Rectal smooth muscle tissue (tissue), 1 donor: ENCODE measurements around the gene MAML2.
A peak's percentile ranks its signal among the peaks of the same experiment; 100 is the strongest.

Source experiments
- H3K27ac ChIP-seq: one replicate; pipeline ENCODE4 v1.7.0; 2013; ENCODE audit warnings: low read depth, low read length, inconsistent platforms
- H3K27me3 ChIP-seq: one replicate; pipeline ENCODE4 v1.7.0; 2013; ENCODE audit warnings: low read length; ENCODE audit not compliant: control insufficient read depth, insufficient read depth
- H3K36me3 ChIP-seq: one replicate; pipeline ENCODE4 v1.7.0; 2013; ENCODE audit warnings: low read length; ENCODE audit not compliant: control insufficient read depth, insufficient read depth
- H3K4me1 ChIP-seq: one replicate; pipeline ENCODE4 v1.7.0; 2013; ENCODE audit warnings: low read length; ENCODE audit not compliant: control insufficient read depth, insufficient read depth
- H3K4me3 ChIP-seq: one replicate; pipeline ENCODE4 v1.7.0; 2013; ENCODE audit warnings: low read length
- H3K9ac ChIP-seq: one replicate; pipeline ENCODE4 v1.7.0; 2013; ENCODE audit warnings: low read length

Gene MAML2

GRCh38 chr11:96114178-96115064, 228.6 kb downstream of the MAML2 start:
- H3K27me3 ChIP-seq: no peaks in the 10 kb centered on the region
- H3K36me3 ChIP-seq: no peaks in the 10 kb centered on the region
- no peak overlapping the region for H3K4me3 ChIP-seq
- H3K27ac ChIP-seq: peak overlapping the region; percentile 6
- peaks cover 6% of the 10 kb centered on the region for H3K4me1 ChIP-seq
- no peak overlapping the region for H3K9ac ChIP-seq

DNA sequence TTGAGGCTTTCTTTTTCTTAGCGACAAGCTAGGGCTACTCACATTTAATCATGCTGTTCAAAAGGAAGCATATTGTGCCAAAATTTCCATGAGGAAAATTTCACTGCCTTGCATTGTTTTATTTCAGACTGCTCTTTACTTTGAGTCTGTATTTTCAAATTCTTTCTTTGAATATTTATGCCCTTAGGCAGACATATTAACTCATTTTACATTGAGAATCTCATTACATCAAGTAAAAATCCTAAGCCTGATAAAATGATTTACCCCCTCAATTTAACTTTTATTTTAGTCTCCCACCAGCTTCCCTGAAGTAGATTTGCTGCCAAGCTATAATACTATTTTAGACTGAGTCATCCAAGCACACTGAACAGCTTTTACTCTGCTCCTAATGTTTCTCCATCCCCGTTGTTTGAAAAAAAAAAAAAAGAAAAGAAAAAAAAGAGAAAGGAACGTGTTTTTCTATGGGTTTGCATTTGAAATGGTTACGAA, 229.8 kb downstream of the MAML2 start:
- H3K4me3 ChIP-seq: no peak overlapping the region
- no peak overlapping the region for H3K27ac ChIP-seq
- H3K4me1 ChIP-seq: peaks cover 6% of the 10 kb centered on the region
- no peak overlapping the region for H3K9ac ChIP-seq
- H3K36me3 ChIP-seq: no peaks in the 10 kb centered on the region
- H3K27me3 ChIP-seq: no peaks in the 10 kb centered on the region

DNA sequence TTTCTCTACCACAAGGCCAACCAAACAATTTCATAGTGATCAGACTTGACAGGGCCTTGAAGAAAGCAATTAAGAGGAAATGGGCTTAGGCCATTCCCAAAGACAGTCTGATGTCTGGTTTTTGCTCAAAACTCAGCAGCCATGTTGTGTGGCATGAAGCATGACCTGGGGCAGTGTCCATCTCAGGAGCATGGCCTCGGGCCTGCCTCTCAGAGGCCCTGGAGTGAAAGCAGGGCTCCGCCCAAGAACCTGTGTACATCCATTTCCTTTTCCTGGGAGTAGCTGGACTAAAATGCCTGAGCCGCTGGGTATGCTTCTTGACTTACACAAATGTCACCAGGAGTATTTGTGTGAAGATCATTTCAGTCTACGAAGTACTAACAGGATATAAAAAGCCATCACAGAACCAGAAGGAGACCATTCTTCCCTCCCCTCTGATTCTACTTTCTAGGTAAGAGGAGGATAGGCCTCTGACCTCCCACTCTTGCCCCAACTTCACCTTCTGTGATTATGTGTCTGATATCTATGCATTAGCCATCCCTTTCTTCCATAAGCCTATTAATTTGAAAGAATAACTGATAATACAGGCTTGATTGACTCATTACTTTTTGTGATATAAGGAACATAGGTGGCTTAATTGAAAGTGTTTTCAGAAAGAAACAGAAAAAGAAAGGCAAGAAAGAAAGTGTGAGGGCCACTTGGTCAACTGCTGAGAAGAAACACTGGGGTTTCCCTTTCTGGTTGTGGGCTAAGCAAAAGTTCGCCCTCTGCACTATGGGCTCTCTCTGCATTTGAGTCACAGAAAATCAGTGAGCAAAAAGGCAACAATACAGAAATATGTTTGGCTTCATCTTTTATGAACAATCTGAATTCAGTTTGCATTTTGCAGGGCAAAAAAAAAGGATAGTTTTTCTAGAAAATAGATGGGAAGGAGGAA, 230.5 kb downstream of the MAML2 start:
- H3K9ac ChIP-seq: no peak overlapping the region
- peaks cover 6% of the 10 kb centered on the region for H3K4me1 ChIP-seq
- H3K36me3 ChIP-seq: no peaks in the 10 kb centered on the region
- H3K27me3 ChIP-seq: no peaks in the 10 kb centered on the region
- no peak overlapping the region for H3K4me3 ChIP-seq
- peak overlapping the region; percentile 16 for H3K27ac ChIP-seq

- no peaks in the 10 kb centered on the region for H3K27me3 ChIP-seq
- H3K4me1 ChIP-seq: peaks cover 6% of the 10 kb centered on the region
- no peak overlapping the region for H3K4me3 ChIP-seq
- H3K9ac ChIP-seq: no peak overlapping the region
- H3K27ac ChIP-seq: no peak overlapping the region
- no peaks in the 10 kb centered on the region for H3K36me3 ChIP-seq
These were observed 231.7 kb downstream of the MAML2 start for GRCh38 chr11:96111308-96111707.

DNA sequence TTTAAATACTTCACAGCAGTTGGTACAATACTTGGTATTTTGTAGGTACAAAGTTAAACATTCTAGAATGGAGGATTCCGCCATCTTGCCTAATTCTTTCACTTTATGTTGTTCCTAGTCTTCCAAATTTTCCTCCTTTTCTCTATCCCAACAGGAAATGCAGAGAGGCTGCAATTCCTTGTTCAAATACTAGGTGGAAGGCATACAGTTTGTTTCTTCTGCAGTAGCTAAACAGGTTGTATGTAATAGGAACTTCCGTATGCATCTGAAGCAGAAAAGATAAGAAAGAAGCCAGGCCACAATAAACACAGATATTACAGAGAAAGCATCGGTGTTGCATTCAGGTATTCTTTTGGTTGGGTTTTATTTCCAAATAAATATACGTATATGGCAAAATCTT, 232.7 kb downstream of the MAML2 start:
- no peaks in the 10 kb centered on the region for H3K36me3 ChIP-seq
- H3K27ac ChIP-seq: no peak overlapping the region
- peaks cover 6% of the 10 kb centered on the region for H3K4me1 ChIP-seq
- H3K4me3 ChIP-seq: no peak overlapping the region
- H3K9ac ChIP-seq: no peak overlapping the region
- no peaks in the 10 kb centered on the region for H3K27me3 ChIP-seq

DNA sequence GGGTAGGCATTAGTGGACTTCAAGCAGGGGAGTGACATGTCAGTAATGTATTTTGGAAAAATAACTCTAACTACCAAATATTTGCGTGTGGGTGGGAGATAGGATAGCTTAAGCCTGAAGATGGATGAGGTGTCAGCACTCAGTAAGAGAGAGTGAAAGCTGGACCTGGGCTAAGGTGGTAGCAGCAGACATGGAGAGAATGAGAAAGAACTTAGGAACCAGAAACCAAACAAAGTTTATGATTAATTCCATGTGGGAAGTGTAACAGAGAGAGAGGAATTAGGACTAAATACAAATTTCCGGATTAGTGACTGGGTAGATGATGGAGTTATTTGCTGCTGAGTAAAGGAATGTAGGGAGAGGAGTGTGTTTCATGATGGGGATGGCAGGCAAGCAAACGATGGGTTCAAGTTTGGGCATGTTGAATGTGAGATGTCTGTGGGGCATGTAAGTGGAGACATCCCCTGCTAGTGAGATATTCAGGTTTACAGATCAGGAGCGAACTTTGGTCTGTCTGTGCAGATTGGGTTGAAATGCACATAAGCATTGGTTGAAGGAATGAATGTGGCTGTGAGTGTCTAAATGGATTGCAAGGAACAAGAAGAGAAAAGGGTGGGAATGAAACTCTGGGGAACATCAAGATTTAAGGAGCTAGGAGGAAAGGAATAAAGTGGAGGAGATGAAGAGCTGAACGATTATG, 233.5 kb downstream of the MAML2 start:
- no peaks in the 10 kb centered on the region for H3K27me3 ChIP-seq
- H3K27ac ChIP-seq: no peak overlapping the region
- H3K4me1 ChIP-seq: peaks cover 5% of the 10 kb centered on the region
- H3K36me3 ChIP-seq: no peaks in the 10 kb centered on the region
- H3K4me3 ChIP-seq: no peak overlapping the region
- H3K9ac ChIP-seq: no peak overlapping the region

DNA sequence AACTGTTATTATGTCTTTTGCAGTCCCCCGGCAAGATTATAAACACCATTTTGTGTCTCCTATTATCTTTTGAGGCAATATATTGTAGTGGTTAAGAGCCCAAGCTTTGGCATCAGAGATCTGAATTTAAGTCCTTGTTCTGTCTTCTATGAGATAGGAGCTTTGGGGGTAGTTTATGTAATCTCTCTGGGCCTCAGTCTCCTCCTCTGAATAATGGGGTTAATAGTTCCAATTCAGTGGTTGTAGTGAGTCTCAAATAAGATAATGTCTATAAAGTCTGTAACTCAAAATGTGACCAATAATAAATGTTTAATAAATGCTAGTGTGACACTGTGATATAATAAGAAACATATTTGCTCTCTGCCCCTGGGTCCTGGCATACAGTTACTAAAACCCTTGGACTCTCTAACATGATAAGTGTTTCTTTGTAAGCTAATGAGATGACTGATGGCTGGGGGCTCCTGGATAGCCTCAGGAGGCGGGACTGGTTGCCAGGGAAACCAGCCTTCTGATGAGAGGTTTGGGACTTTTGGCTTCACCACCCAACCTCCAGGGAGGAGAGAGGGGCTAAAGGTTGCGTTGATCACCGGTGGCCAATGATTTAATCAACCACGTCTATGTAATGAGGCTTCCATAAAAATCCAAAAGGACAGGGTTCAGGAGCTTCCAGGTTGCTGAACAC, 235.7 kb downstream of the MAML2 start:
- H3K4me1 ChIP-seq: no peaks in the 10 kb centered on the region
- H3K9ac ChIP-seq: no peak overlapping the region
- no peaks in the 10 kb centered on the region for H3K36me3 ChIP-seq
- no peaks in the 10 kb centered on the region for H3K27me3 ChIP-seq
- no peak overlapping the region for H3K27ac ChIP-seq
- H3K4me3 ChIP-seq: no peak overlapping the region

DNA sequence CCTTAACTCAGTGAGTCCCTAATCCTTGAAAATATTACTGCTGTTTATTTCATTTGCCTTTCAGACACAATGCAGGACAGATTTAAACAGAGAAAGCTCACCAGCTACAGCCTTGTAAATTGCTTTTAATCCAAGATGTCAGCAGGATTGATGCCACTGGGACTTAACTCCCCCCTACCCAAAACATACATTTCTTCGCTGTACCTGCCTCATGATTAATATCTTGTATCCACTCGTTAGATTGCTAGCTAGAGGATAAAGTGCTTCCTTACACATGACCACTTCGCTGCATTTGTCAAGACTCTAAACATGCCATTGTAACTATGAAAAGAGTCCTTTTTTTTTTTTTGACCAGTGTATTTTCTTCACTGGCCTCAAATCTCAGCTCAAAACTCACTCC, 236.3 kb downstream of the MAML2 start:
- no peak overlapping the region for H3K4me3 ChIP-seq
- no peaks in the 10 kb centered on the region for H3K4me1 ChIP-seq
- no peaks in the 10 kb centered on the region for H3K36me3 ChIP-seq
- H3K27ac ChIP-seq: no peak overlapping the region
- H3K27me3 ChIP-seq: no peaks in the 10 kb centered on the region
- H3K9ac ChIP-seq: no peak overlapping the region

DNA sequence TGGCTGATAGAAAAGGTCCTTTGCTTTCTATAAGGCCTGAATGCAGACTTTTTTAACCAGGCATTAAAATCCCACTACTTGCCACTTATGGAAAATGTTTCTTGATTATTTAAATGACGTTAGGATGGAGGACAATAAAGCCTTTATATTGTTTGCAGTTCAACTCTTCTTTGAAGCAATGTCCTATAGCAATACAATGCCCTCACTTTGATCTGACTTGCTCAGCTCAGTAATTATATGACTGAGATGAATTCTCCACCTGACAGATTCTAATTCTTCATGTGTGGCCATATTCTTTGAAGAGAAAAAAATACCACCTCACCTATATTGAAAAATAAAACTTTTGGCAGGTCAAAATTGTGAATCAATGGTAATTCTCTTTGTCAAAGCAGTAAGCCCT, 237.1 kb downstream of the MAML2 start:
- H3K9ac ChIP-seq: no peak overlapping the region
- H3K27ac ChIP-seq: no peak overlapping the region
- no peak overlapping the region for H3K4me3 ChIP-seq
- no peaks in the 10 kb centered on the region for H3K4me1 ChIP-seq
- H3K27me3 ChIP-seq: no peaks in the 10 kb centered on the region
- no peaks in the 10 kb centered on the region for H3K36me3 ChIP-seq

- Histone ChIP-seq H3K27me3 (no peaks in the 10 kb centered on the region), H3K27ac (no peak overlapping the region), H3K9ac (no peak overlapping the region), H3K4me1 (no peaks in the 10 kb centered on the region), H3K36me3 (no peaks in the 10 kb centered on the region), H3K4me3 (no peak overlapping the region)
These were observed 237.6 kb downstream of the MAML2 start for GRCh38 chr11:96105197-96105895.

GRCh38 chr11:96104496-96104895, 238.5 kb downstream of the MAML2 start:
- Histone ChIP-seq H3K27me3 (no peaks in the 10 kb centered on the region), H3K4me1 (no peaks in the 10 kb centered on the region), H3K4me3 (no peak overlapping the region), H3K36me3 (no peaks in the 10 kb centered on the region), H3K9ac (no peak overlapping the region), H3K27ac (no peak overlapping the region)
